ENCODE data around the gene UNC13A.

DNA sequence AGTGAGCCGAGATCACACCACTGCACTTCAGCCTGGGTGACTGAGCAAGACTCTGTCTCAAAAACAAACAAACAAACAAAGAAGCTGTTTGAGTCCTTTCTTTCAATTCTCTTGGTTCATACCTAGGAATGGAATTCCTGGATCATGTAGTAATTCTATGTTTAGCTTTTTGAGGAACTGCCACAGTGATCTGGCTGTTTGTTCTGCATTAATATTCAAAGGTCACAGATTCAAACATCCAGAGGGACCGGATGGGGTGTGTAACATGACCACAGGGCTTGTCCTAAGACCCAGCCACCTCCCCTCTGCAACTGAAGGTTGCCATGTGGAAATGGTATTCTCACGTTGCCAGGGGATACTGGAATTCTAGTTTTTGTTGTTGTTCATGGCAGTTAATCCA is 122.5 kb downstream of the UNC13A start:
- no peak for TF ChIP-seq POLR2AphosphoS5 (IDR thresholded peaks at IDR 0.05)
- TF ChIP-seq, protein P1, sequence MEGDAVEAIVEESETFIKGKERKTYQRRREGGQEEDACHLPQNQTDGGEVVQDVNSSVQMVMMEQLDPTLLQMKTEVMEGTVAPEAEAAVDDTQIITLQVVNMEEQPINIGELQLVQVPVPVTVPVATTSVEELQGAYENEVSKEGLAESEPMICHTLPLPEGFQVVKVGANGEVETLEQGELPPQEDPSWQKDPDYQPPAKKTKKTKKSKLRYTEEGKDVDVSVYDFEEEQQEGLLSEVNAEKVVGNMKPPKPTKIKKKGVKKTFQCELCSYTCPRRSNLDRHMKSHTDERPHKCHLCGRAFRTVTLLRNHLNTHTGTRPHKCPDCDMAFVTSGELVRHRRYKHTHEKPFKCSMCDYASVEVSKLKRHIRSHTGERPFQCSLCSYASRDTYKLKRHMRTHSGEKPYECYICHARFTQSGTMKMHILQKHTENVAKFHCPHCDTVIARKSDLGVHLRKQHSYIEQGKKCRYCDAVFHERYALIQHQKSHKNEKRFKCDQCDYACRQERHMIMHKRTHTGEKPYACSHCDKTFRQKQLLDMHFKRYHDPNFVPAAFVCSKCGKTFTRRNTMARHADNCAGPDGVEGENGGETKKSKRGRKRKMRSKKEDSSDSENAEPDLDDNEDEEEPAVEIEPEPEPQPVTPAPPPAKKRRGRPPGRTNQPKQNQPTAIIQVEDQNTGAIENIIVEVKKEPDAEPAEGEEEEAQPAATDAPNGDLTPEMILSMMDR (IDR thresholded peaks at IDR 0.05): no peak
- no peak for TF ChIP-seq POLR2A (IDR thresholded peaks at IDR 0.05)
